Adrenal gland (tissue), 5 donors: ENCODE results near the gene HIP1R.

Source experiments
- CTCF ChIP-seq, 6 experiments: fragments of 450-650 bp in 4 of 6; fragments of 200-600 bp in 2 of 6; sonication (generic) in 1 of 6; IDR thresholded peaks; 1 replicate in 5 of 6; 2 replicates in 1 of 6; pipeline versions ENCODE4 v1.5.1 to v1.8.0; 2016 to 2021; ENCODE audit warnings: antibody characterized with exemption in 6 of 6, mild to moderate bottlenecking in 2 of 6, moderate library complexity in 1 of 6
- POLR2A ChIP-seq, 2 donors: fragments of 450-650 bp; IDR thresholded peaks; one replicate each; pipeline ENCODE4 v1.6.1; 2017; ENCODE audit warnings: antibody characterized with exemption in 2 of 2, mild to moderate bottlenecking in 2 of 2, moderate library complexity in 1 of 2
- donor health status: DM: no; HTN: no; CAD: no.

- TF ChIP-seq CTCF (IDR thresholded peaks at IDR 0.05) (no peak), POLR2A (IDR thresholded peaks at IDR 0.05) (no peak)
Observed at GRCh38 chr12:122860854-122861586, 25.8 kb downstream of the HIP1R start.
